Measurements from ENCODE around the gene MTMR11.

MTMR11 gene

GRCh38 chr1:149879556-149879955 is 57.1 kb downstream of the MTMR11 start:
- no peak for DNase-seq (ENCODE audit: low read depth)
- no peak overlapping the region for H3K4me3 ChIP-seq (ENCODE audit: low read depth, low read length)
- no peak for TF ChIP-seq CTCF (conservative IDR thresholded peaks at IDR 0.05; ENCODE audit: low read depth, low read length)

All from choroid plexus epithelial cell (primary cell).